Measurements from ENCODE around the gene PPP1R9B.

DNA sequence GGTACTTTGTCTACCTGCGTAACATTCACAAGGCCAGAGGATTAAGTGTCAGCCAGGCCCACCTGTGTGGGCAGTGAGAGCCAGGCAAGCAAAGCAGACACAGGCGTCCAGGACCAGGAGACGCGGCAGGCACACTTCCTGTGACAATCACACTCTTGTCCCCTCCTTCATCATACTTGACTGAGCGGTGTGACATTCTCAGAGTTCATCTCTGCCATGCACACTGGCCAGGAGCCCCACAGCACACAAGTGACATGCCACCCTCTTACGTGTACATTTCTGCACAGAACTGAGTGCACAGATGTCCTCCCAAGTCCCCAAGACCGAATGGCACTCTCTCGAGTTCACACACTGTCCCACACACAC lies 8.7 kb downstream of the PPP1R9B start:
- TF ChIP-seq CTCF (IDR thresholded peaks at IDR 0.05) (no peak), POLR2A (IDR thresholded peaks at IDR 0.05; ENCODE audit: low read depth) (no peak), EP300 (IDR thresholded peaks at IDR 0.05) (no peak)

Measured in esophagus muscularis mucosa (tissue), 4 donors.